Measurements from ENCODE around the gene UGT1A8.

- TF ChIP-seq EP300 (IDR thresholded peaks at IDR 0.05) (no peak), POLR2A (IDR thresholded peaks at IDR 0.05; ENCODE audit: low read depth) (no peak)
Measured at GRCh38 chr2:233745073-233745755, 127.8 kb downstream of the UGT1A8 start.

Measured in esophagus muscularis mucosa (tissue), 2 donors.